Right forelimb (tissue), 1 donor: Measurements from ENCODE around the gene ZNF226.
"Not testable (repeated sequence)": the region's sequence is repeated elsewhere in the genome, so short reads cannot be mapped to it uniquely, and the experiment has no call there.

Experiments used
- DNase-seq: peaks from one replicate; pipeline ENCODE4 v3.0.0-alpha.2; 2018

ZNF226 gene

DNA sequence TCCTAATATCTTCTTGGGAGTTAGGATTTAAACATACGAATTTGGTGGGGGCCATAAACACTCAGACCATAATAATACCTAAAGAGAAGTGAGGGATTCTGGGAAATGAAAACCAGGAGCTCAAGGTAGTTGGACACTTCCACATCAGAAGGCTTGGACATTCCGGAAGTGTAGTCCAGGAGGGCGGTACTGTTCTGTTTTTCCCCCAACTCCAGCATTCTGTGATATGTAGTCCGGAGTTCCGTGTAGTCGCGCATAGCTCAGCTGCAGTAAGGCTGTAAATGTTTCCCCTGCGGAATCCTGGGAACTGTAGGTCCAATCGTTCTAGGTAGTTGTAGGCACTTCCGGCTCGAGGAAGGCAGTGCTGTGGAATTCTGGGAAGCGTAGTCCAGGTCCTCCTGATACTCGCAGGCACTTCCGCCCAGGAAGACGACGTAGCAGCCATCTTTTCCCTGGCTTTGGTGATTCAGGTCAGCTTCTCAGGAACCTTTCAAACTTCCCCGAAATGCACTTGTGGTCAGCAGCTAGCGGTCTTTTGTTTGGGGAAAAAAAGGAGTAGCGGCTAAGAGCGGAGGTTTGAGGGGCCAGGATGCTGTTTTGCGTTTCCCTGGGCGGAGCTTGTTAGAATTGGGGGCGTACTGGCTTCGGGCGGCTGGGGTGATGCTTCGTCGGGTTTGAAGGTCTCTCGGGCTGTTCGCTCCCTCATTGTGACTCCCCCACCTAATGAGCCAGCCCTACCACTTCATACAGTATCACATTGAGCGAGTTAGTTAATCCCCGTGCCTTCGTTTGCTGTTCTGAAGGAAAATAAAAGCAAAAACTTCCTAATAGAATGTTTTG lies at the start of gene ZNF226:
TSS of gene ZNF226 (plus strand) at position 428 of the 840 bp plus-strand sequence. CDS start 4,981 bp downstream, outside the sequence.
- DNase-seq = peak; percentile 88

DNA sequence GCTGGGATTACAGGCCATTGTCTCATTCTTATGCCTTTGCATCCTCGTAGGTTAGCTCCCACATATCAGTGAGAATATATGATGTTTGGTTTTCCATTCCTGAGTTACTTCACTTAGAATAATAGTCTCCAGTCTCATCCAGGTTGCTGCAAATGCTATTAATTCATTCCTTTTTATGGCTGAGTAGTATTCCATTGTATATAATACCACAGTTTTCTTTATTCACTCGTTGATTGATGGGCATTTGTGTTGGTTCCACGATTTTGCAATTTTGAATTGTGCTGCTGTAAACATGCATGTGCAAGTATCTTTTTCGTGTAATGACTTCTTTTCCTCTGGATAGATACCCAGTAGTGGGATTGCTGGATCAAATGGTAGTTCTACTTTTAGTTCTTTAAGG lies 43.7 kb upstream of the ZNF226 start:
- DNase-seq = not testable (repeated sequence)

DNA sequence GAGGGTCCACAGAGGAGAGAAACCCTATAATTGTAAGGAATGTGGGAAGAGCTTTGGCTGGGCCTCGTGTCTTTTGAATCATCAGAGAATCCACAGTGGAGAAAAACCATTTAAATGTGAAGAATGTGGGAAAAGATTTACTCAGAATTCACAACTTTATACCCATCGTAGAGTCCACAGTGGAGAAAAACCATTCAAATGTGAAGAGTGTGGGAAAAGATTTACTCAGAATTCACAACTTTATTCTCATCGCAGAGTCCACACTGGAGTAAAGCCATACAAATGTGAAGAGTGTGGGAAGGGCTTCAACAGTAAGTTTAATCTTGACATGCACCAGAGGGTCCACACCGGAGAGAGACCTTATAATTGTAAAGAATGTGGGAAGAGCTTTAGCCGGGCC lies 32.9 kb upstream of the ZNF226 start:
- no peak for DNase-seq

DNA sequence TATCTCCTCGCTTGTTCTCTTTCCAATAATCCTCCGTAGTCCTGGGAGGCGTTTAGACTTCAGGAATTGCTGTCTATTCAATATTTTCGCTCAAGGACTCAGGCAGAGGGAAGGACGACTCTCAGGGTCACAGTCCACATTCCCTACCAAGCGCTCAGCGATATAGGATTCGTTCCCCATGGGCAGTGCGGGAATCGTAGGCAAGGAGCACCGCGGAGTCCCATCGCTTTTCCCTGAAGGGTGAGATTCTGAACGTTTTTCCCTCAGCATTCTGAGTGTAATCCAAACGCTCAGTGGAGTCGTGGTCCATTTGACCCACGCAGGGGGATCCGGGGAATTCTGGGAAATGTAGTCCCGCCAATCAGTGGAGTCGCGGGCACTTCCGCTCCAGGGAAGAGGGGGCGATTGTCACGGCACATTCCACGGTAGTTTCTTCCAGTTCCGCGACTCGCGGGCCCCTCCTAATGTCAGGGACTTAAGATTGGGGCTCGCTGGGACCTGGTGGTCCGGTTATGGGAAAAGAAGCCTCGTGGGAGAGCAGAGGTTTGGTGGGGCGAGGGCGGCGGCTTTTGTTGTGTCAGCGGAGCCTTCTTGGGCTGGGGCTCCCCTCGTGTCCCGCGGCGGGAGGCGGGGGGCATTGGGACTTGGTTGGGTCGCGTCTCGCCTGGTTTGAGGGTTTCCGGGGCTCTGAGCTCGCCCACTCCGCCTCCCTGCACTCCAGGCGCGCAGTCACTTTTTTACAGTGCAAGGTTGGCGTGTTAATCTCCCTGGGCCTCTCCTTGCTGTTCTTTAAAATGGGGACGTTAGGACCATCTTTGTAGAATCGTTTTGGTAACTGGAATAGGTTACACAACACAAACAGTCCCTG lies 23.5 kb upstream of the ZNF226 start, which contains the start of gene ZNF234:
TSS of gene ZNF234 (plus strand) at position 364 of the 868 bp plus-strand sequence. CDS start 3,079 bp downstream, outside the sequence.
- peak; percentile 92 for DNase-seq

DNA sequence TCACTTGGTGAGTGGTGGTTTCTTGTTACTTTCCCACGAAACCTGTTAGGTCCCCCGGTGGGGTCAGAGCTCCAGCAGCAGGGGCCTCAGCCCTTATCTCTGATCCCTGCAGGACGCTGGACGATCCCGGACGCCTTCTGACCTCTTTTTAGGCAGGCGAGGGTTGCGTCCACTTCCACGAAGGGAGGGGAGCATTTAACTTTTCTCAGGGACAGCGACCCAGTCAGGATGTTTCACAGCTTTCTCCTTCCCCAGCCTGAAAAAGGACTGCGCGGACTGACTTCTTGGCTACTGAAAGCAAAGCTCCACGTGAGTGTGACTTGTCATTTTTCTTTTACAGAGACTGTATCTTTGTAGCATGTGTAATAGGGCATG lies 22.9 kb upstream of the ZNF226 start:
- DNase-seq = peak; percentile 50

DNA sequence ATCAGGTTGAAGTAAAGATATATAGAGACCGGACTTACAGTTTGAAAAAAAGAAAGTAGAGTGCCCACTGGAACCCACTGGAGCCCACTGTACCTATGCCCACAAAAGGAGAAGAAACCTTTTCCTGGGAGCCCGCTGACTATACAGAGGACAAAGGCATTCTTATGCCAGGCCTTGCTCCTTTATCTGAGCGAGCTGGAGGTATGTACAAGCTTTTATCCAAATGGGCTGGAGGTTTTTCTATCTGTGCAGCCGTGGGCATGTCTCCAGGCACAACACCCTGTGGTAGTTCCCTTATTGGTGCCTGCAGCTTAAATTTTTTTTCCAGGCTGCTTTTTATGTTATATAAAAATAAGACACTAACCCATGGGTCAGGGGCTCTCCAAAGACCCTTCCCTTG lies 15.1 kb upstream of the ZNF226 start:
- no peak for DNase-seq

DNA sequence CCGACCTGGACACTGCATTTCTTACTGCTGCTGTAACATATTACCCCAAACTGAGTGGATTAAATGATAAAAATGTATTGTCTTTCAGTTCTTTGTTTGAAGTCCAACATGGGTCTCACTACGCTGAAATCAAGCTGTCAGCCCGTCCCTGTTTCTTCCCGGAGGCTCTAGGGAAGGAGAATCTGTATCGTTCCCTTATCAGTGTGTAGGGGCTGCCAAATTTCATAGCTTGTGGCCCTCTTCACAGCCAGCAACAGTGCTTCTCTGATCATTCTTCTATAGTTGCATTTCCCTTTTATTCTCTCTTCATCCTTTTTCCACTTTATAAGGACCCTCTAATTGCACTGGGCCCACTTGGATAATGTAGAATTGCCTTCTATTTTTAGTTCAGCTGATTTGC lies 13.4 kb upstream of the ZNF226 start:
- DNase-seq = no peak

DNA sequence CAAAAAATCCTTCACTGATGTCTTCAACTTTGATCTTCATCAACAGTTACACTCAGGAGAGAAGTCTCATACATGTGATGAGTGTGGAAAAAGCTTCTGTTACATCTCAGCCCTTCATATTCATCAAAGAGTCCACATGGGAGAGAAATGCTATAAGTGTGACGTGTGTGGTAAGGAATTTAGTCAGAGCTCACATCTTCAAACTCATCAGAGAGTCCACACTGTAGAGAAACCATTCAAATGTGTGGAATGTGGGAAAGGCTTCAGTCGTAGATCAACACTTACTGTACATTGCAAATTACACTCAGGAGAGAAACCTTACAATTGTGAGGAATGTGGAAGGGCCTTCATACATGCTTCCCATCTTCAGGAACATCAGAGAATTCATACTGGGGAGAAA lies 8.4 kb upstream of the ZNF226 start:
- no peak for DNase-seq

DNA sequence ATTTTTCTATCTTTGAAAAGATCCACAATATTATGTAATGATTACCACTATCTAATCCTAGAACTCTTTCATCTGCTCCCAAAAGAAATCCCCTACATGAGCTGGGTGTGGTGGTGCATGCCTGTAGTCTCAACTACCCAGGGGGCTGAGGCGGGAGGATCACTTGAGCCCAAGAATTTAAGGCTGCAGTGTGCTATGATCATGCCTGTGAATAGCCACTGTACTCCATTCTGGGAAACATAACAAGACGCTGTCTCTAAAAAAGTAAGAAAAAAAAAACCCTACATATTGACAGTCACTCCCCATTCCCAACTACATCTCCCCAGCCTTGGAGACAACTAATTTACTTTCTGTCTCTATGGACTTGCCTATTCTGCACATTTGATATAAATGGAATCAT lies 1.1 kb upstream of the ZNF226 start:
- no peak for DNase-seq

DNA sequence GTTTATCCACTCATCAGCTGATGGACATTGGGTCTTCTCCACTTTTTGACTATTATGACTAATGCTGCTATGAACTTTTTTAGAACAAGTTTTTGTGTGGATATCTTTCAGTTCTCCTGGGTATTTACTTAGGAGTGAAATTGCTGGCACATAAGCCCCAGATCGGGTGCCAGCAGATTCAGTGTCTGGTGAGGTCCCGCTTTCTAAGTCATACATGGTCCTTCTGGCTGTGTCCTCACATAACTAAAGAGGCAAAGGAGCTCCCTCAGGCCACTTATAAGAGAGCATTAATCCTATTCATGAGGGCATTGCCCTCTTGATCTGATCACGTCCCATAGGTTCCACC lies 600 bp upstream of the ZNF226 start:
- DNase-seq = no peak

DNA sequence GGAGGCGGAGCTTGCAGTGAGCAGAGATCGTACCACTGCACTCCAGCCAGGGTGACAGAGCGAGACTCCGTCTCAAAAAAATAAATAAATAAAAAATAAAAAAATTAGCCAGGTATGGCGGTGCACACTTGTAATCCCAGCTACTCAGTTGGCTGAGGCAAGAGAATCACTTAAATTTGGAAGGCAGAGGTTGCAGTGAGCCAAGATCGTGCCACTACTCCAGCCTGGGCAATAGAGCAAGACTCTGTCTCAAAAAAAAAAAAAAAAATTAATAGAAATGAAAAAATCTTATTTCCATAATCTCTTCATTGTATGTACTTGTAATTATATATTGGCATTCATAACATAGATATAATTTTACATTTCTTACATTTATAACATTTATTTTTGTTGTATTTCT lies 5.8 kb downstream of the ZNF226 start:
- DNase-seq = not testable (repeated sequence)

DNA sequence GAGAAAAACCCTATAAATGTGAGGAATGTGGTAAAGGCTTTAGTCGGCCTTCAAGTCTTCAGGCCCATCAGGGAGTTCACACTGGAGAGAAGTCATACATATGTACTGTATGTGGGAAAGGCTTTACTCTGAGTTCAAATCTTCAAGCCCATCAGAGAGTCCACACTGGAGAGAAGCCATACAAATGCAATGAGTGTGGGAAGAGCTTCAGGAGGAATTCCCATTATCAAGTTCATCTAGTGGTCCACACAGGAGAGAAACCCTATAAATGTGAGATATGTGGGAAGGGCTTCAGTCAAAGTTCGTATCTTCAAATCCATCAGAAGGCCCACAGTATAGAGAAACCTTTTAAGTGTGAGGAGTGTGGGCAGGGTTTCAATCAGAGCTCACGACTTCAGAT lies 11.7 kb downstream of the ZNF226 start:
- DNase-seq = no peak

DNA sequence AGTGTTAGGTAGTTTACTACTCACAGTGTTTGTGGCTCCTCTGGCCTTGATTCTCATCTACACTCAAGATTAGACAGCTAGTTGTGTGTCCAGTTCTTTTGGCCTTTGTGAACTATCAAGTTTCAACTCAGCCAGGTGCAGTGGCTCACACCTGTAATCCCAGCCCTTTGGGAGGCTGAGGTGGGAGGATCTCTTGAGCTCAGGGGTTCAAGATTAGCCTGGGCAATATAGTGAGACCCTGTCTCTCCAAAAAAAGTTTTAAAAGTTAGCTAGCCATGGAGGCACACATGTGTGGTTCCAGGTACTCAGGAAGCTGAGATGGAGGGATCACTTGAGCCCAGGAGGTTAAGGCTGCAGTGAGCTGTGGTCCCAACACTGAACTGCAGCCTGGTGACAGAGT lies 16.1 kb downstream of the ZNF226 start:
- no peak for DNase-seq

DNA sequence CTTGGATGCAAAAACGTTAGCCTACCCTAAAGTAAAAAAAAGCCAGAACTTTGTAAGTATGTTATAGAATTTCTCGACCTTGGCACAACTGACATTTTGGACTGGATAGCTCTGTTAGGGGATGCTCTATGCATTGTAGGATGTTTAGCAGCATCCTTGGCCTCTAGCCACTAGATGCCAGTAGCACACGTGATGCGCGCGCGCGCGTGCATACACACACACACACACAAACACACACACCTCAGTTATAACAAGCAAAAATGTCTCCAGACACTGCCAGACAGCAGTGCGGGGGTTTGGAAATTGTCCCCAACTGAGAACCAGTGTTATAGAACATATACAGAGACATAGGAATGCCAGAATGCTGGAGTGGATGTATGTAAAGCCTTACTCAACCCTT lies 17.2 kb downstream of the ZNF226 start:
- DNase-seq = no peak

DNA sequence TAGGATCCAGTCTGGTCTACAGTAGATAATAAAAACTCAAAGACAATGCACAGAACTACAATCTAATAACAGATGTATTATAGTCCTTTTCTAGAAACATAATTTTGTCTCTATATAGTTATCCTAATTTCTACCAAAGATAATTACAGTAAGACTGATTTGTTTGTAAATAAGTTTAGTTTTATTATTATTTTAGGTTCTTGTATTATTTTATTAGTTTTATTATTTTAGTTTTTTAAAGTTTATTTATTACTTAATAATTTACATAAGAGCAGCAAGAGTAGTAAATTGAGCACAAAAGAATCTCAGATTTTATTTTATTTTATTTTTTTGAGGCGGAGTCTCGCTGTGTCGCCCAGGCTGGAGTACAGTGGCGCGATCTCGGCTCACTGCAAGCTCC lies 25.1 kb downstream of the ZNF226 start:
- DNase-seq = no peak

DNA sequence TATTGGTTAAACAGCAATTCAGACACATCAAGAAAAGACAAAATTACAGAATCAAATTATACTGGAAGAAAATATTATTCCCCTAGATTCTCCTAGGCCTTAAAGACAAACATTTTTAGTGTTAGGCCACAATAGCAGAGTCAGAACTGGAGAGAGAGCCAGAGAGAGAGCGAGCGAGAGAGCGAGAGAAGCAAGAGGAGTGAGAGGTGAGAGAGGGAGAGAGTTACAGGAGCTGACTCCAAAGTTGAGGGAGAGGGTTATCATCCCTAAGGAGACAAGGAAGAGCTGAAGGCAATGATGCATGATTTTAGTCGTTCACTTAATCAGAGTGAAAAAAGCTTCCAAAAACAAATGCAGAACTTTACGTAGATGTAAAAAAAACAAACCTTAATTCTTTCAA lies 27.2 kb downstream of the ZNF226 start:
- no peak for DNase-seq

DNA sequence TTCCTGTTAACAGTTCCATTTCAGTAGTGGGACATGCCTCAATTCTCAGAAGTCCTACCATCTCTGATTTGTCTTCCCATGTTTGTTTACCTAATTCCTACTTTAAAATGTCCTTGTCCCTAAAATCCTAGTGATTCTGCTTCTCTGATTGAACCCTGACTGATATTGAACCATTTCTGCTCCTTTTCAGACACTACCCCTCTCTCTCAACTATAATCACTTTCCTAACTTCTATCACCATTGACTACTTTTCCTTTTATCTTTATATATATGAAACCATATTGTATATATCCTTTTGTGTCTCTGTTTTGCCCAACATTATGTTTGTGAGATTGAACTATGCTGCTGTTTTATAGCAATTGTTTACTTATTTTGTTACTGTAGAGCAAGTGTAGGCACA lies 31.9 kb downstream of the ZNF226 start:
- DNase-seq = no peak

DNA sequence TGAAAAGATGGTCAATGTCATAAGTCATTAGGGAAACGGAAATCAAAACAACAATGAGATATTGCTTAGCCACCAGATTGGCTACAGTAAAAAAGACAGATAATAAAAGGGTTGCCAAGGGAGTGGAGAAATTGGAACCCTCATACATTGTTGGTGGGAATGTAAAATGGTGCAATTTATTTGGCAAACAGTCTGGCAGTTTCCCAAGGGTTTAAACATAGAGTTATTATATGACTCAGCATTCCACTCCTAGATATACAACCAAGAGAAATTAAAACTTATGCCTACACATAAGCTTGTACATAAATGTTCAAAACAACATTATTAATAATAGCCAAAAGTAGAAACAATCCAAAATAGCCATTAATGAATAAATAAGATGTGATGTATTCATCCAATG lies 37.6 kb downstream of the ZNF226 start:
- no peak for DNase-seq

DNA sequence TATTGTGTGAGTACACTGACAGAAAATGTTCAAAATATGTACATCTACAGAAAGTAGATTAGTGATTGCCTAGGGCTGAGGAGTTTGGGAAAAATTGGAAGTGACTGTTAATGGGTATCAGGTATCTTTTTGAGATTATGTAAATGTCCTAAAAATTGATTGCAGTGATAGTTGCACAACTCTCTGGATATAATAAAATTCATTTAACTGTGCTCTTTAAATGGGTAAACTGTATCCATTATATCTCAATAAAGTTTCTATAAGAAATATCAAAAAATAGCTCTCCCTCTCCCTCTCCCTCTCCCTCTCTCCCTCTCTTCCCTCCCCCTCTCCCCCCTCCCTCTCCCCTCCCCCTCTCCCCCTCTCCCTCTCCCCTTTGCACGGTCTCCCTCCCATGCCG lies 38.1 kb downstream of the ZNF226 start:
- no peak for DNase-seq

DNA sequence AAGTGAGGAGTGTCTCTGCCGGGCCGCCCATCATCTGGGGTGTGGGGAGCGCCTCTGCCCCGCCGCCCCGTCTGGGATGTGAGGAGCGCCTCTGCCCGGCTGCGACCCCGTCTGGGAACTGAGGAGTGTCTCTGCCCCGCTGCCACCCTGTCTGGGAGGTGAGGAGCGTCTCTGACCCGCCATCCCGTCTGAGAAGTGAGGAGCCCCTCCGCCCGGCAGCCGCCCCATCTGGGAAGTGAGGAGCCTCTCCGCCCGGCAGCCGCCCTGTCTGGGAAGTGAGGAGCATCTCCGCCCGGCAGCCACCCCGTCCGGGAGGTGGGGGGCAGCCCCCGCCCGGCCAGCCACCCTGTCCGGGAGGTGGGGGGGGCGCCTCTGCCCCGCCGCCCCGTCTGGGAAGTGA lies 39.0 kb downstream of the ZNF226 start:
- not testable (repeated sequence) for DNase-seq

DNA sequence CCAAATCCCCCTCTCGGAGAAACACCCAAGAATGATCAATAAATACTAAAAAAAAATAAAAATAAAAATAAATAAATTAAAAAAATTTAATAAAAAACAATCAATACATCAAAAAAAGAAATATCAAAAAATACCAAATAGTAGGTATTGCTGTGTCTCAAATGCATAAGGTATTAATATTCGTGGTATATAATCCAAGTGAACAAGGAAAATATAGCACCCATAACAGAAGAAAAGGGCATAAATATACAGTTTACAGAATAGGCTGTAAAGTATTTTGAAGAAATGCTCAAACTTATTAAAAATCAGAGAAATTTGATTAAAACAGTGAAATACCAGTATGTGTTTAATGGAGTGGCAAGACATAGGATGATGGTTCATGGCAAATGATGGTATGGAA lies 39.9 kb downstream of the ZNF226 start:
- no peak for DNase-seq

DNA sequence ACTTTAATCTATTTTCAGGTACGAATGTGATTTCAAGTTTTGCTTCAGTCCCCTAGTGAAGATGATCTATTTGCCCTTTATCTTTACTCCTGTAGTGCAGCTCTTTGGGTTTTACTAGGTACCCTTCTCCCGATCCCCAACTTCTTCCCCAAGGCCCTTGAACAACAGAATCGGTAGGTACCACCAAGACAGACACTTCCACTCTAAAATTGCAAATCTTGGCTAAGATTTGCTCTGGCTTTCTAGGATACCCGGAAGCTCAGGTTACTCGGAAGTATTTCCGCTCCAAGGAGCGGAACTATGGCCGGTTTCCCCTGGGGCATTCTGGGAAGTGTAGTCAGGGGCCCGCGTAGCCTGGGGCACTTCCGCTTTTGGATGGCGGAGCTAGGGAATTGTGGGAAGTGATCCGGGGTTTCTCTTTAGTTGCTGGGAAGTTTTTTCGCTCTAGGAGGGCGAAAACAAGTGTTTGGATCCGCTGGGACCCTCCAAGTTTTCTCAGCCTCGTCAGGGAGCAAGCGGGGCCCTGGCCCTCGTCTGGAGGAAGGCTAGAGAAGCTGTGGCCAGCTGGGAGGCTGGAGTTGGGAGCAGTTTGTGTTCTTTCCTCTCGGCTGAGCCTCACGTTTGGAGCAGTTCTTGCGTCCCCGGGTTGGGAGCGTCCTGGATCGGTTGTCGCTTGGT lies 42.4 kb downstream of the ZNF226 start:
- DNase-seq = peak; percentile 93

DNA sequence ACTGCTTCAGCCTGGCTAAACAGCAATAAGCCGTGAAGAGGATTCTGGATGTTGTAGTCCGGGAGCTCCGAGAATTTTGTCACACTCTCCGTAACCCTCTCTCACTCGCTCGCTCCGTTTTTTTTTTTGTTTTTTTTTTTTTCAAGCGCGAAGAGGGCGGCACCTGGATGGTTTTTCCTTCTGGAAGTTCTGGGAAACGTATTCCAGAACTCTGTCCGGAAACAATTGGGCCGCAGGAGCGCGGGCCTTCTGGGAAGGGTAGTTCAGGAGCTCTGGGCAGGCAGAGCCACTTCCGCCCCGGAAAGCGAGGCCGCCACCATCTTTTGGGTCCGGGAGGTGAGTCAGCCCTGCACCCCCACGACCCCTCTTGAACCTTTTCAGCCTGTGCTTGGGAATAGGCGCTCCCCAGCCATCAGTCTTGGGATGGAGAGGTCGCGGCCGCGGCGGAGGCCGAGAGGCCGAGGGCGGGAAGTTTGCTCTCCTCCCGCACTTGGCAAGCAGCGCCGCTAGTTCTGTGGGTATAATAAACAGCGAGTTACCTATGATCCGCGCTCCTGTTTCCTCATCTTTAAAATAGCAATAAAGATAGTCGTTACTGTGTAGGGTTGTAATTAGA lies 47.5 kb downstream of the ZNF226 start, which contains the start of gene ZNF227:
TSS of gene ZNF227 (plus strand) at position 283 of the 616 bp plus-strand sequence. CDS start 5,261 bp downstream, outside the sequence.
- DNase-seq = peak; percentile 93
